ENCODE data around the gene UBFD1.

UBFD1 gene

DNA sequence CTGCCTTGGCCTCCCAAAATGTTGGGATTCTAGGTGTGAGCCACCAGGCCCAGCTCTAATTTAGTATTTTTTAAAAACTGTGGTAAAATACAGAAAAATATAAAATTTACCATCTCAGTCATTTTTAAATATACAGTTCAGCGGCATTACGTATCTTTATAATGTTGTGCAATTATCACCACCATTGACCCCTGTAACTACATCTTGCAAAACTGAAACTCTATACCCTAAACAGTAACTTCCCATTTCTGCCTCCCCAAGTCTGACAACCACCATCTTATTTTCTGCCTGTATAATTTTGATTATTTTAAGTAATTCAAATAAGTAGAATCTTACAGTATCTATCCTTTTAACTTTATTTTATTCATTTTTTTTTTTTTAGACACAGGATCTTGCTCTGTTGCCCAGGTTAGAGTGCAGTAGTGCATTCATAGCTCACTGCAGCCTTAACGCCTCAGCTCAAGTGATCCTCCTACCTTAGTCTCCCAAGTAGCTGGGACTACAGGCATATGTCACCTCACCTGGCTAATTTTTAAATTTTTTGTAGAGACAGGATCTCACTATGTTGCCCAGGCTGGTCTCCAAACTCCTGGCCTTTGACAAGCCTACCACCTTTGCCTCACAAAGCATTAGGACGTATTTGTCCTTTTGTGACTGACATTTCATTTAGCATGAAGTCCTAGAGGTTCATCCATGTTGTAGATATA, 36.3 kb upstream of the UBFD1 start:
- no peak for TF ChIP-seq ZFX (IDR thresholded peaks at IDR 0.05; ENCODE audit: borderline replicate concordance)
- no peak for TF ChIP-seq CTCF (IDR thresholded peaks at IDR 0.05)
- H3K27ac ChIP-seq = no peak overlapping the region

DNA sequence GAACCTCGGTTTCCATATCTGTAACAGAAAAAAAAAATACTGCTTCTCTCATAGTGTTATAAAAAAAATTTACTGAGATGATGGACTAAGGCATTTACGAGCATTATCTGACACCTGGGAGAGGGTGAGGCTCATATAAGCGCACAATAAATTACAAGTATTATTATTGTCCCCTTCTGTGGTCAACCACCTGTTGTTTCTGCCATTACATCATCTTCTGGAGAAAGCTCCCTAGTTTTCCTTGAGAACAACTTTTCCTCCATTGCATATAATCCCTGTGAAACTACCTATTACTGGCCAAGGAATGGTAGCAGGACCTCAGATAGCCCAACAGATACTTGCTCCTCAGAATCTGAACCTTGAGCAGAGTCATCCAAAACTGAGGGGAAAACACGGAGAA, 35.6 kb upstream of the UBFD1 start:
- no peak for TF ChIP-seq CTCF (IDR thresholded peaks at IDR 0.05)

DNA sequence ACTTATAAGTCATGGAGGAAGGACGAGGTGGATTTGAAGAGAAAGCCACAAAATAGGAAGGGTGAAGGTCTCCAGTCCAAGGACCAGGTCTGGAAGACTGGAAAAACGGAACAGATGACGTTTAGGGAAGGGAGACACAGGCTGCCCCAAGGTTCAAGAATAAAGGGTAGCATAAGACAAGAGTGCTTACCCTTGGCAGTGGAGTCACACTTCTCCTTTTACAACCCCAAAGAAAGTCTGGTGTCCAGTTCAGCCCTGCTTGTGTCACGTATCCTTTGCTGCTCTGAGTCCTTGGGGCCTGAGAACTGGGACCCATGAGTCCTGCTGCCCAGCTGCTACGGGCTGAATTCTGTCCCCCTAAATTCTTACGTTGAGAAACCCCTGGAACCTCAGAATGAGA, 34.2 kb upstream of the UBFD1 start:
- no peak for TF ChIP-seq ZFX (IDR thresholded peaks at IDR 0.05; ENCODE audit: borderline replicate concordance)
- no peak overlapping the region for H3K27ac ChIP-seq

More for the DNA sequence above, 35.6 kb upstream of the UBFD1 start:
- H3K27ac ChIP-seq = no peak overlapping the region

DNA sequence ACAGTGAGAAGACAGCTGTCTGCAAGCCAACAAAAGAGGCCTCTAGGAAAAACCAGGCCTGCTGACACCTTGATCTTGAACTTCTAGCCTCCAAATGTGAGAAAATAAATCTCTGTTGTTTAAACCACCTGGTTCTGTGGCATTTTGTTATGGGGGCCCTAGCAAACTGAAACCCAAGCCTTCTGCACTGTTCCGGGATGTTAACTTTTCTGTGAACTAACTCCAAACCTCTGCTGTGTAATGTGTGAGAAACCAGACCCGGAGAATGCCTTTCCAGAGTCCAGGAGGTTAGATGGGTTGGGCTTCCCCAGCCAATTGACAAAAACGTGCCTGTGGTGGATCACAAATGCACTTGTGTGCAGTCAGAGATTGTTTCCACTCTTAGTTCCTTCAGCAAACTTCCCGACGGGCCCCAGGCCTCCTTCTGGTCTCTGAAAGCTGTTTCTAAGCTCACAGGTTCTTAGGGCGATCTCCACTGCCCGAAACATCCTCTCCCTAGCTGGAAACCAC, 33.6 kb upstream of the UBFD1 start:
- TF ChIP-seq ZFX (IDR thresholded peaks at IDR 0.05; ENCODE audit: borderline replicate concordance) (no peak), CTCF (IDR thresholded peaks at IDR 0.05) (no peak)

GRCh38 chr16:23524886-23525285, 32.6 kb upstream of the UBFD1 start:
- TF ChIP-seq CTCF (IDR thresholded peaks at IDR 0.05) (no peak), ZFX (IDR thresholded peaks at IDR 0.05; ENCODE audit: borderline replicate concordance) (no peak)
- H3K27ac ChIP-seq = no peak overlapping the region

More for the DNA sequence above, 33.6 kb upstream of the UBFD1 start:
- H3K27ac ChIP-seq = no peak overlapping the region

DNA sequence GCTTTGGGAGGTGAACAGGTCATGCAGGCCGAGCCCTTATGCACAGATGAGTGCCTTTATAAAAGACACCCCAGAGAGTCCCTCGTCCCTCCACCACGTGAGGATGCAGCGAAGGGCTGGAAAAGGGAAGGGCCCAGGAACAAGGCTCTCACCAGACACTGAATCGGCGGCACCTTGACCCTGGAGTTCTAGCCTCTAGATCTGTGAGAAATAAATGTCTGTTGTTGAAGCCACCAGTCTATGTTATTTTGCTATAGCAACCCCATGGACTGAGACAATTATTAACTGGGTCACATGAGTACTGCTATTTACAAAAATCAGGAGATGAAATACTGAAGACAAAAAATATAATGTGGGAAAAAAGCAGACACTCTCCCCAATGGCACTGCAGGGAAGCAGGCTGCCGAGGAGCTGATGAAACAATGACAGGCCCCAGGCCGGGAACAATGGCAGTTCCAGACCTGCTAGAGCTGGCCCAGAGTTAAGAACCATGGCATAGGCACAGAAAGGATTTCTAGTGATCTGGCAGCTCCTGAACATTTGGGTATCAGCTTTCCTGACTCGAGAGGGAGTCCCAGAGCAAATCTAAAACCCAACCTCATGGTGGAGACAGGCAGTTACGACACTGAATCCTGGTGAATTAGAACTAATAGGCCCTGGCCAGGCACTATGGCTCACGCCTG, 29.4 kb upstream of the UBFD1 start:
- TF ChIP-seq ZFX (IDR thresholded peaks at IDR 0.05; ENCODE audit: borderline replicate concordance) = no peak
- no peak for TF ChIP-seq CTCF (IDR thresholded peaks at IDR 0.05)
- H3K27ac ChIP-seq = no peak overlapping the region

DNA sequence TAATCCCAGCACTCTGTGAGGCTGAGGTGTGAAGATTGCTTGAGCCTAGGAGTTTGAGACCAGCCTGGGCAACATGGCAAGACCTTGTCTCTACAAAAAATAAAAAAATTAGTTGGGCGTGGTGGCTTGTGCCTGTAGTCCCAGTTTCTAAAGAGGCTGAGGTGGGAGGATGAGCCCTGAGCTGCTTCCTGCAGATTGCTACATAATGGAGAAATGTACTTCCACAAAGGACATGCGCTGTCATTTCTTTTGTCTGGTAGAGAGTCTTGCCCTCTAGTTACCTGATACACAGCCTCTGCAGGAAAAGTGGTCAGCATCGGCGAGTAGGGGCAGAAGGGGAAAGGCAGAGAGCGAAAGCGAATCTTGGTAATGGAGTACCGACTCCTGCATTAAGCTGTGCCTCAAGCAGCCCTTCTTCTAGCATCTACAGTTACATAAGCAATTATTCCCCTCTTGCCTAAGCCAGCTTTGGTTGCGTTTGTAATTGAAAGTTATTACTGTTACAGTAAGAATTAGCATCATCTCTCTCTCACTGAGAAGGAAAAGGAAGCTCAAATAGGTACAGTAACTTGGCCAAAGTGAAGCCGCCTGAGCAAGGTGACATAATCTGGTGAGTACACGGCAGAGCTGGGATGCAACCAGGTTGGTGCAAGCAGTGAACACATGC, 28.8 kb upstream of the UBFD1 start:
- no peak overlapping the region for H3K27ac ChIP-seq
- TF ChIP-seq CTCF (IDR thresholded peaks at IDR 0.05) (no peak), ZFX (IDR thresholded peaks at IDR 0.05; ENCODE audit: borderline replicate concordance) (no peak)

Measured in 22Rv1 (cell line).